Hindlimb muscle (tissue), 1 donor: Measurements from ENCODE around the gene AFAP1L2. TPM values are rescaled to one million over a fixed set of nuclear protein-coding genes. Genes with fewer than 3 reads are reported as not detected.
"Not testable (repeated sequence)": the region's sequence is repeated elsewhere in the genome, so short reads cannot be mapped to it uniquely, and the experiment has no call there.

ENCODE experiments used
- DNase-seq: peaks from one replicate; pipeline ENCODE4 v3.0.0-alpha.2; 2013
- polyA plus RNA-seq: library from polyadenylated mRNA; unstranded; fragments of 120-200 nt; gene quantifications from one replicate; pipeline ENCODE4 v1.2.1, GENCODE V29; 2013; ENCODE audit not compliant: insufficient read length

The AFAP1L2 gene
- polyA plus RNA-seq, 1 donor: 40.2 TPM

GRCh38 chr10:114334301-114334700, 70.0 kb downstream of the AFAP1L2 start:
- no peak for DNase-seq

- DNase-seq: not testable (repeated sequence)
Observed at GRCh38 chr10:114333441-114333840, 70.9 kb downstream of the AFAP1L2 start.

- no peak for DNase-seq
Observed at GRCh38 chr10:114332301-114333192, 71.8 kb downstream of the AFAP1L2 start.

GRCh38 chr10:114329634-114330365, 74.5 kb downstream of the AFAP1L2 start:
- DNase-seq: no peak

- DNase-seq: no peak
Observed at GRCh38 chr10:114328874-114329273, 75.4 kb downstream of the AFAP1L2 start.

- DNase-seq: no peak
Observed at GRCh38 chr10:114328441-114328812, 75.9 kb downstream of the AFAP1L2 start.

- DNase-seq: peak; percentile 74
Observed at GRCh38 chr10:114327537-114328440, 76.5 kb downstream of the AFAP1L2 start.

- DNase-seq: no peak
Observed at GRCh38 chr10:114326795-114327194, 77.5 kb downstream of the AFAP1L2 start.

GRCh38 chr10:114323023-114323422, 81.3 kb downstream of the AFAP1L2 start:
- no peak for DNase-seq

GRCh38 chr10:114322344-114322743, 82.0 kb downstream of the AFAP1L2 start:
- DNase-seq: no peak

GRCh38 chr10:114320249-114321116, 83.8 kb downstream of the AFAP1L2 start:
- no peak for DNase-seq

GRCh38 chr10:114319406-114320248, 84.7 kb downstream of the AFAP1L2 start:
- no peak for DNase-seq

GRCh38 chr10:114316744-114317143, 87.6 kb downstream of the AFAP1L2 start:
- DNase-seq: no peak

- no peak for DNase-seq
Observed at GRCh38 chr10:114315566-114316420, 88.5 kb downstream of the AFAP1L2 start.

- DNase-seq: no peak
Observed at GRCh38 chr10:114313866-114314265, 90.4 kb downstream of the AFAP1L2 start.

- no peak for DNase-seq
Observed at GRCh38 chr10:114313139-114313538, 91.2 kb downstream of the AFAP1L2 start.

GRCh38 chr10:114311496-114312209, 92.6 kb downstream of the AFAP1L2 start:
- DNase-seq: no peak

- no peak for DNase-seq
Observed at GRCh38 chr10:114311023-114311422, 93.3 kb downstream of the AFAP1L2 start.

GRCh38 chr10:114310346-114310745, 94.0 kb downstream of the AFAP1L2 start:
- no peak for DNase-seq
